Measurements from ENCODE around the gene CLIC6.
A peak's percentile ranks its signal among the peaks of the same experiment; 100 is the strongest.
"Not testable (repeated sequence)": the region's sequence is repeated elsewhere in the genome, so short reads cannot be mapped to it uniquely, and the experiment has no call there.

CLIC6 gene

GRCh38 chr21:34715985-34716596 lies 47.3 kb downstream of the CLIC6 start:
- no peak for DNase-seq
- intact Hi-C loops (cut with DNase I), result no loop called here

- DNase-seq; intact Hi-C loops (cut with DNase I): not testable (repeated sequence)
These were observed 49.7 kb downstream of the CLIC6 start for GRCh38 chr21:34718529-34718928.

GRCh38 chr21:34722684-34723300 lies 54.0 kb downstream of the CLIC6 start:
- intact Hi-C loops (cut with DNase I), result no loop called here
- DNase-seq, result no peak

GRCh38 chr21:34724131-34724856 lies 55.5 kb downstream of the CLIC6 start:
- no peak for DNase-seq
- intact Hi-C loops (cut with DNase I), result no loop called here

GRCh38 chr21:34724857-34725195 lies 56.0 kb downstream of the CLIC6 start:
- intact Hi-C loops (cut with DNase I), result no loop called here

GRCh38 chr21:34726627-34727337 lies 58.0 kb downstream of the CLIC6 start:
- intact Hi-C loops (cut with DNase I), result no loop called here
- DNase-seq, result no peak

More at GRCh38 chr21:34724857-34725195, 56.0 kb downstream of the CLIC6 start:
- DNase-seq, result no peak

GRCh38 chr21:34728479-34728878 lies 59.7 kb downstream of the CLIC6 start:
- intact Hi-C loops (cut with DNase I), result no loop called here
- DNase-seq, result no peak

GRCh38 chr21:34730194-34730593 lies 61.4 kb downstream of the CLIC6 start:
- intact Hi-C loops (cut with DNase I), result no loop called here
- no peak for DNase-seq

- intact Hi-C loops (cut with DNase I), result no loop called here
- no peak for DNase-seq
These were observed 62.1 kb downstream of the CLIC6 start for GRCh38 chr21:34730756-34731445.

GRCh38 chr21:34732388-34732821 lies 63.6 kb downstream of the CLIC6 start:
- no peak for DNase-seq
- intact Hi-C loops (cut with DNase I), result no loop called here

GRCh38 chr21:34733852-34734251 lies 65.1 kb downstream of the CLIC6 start:
- DNase-seq, result no peak
- intact Hi-C loops (cut with DNase I), result no loop called here

GRCh38 chr21:34734696-34735095 lies 65.9 kb downstream of the CLIC6 start:
- intact Hi-C loops (cut with DNase I), result no loop called here
- DNase-seq, result no peak

- intact Hi-C loops (cut with DNase I), result no loop called here
- DNase-seq, result no peak
These were observed 67.5 kb downstream of the CLIC6 start for GRCh38 chr21:34736116-34736874.

- intact Hi-C loops (cut with DNase I), result no loop called here
- DNase-seq, result no peak
These were observed 68.3 kb downstream of the CLIC6 start for GRCh38 chr21:34737115-34737514.

- no peak for DNase-seq
- intact Hi-C loops (cut with DNase I), result no loop called here
These were observed 71.4 kb downstream of the CLIC6 start for GRCh38 chr21:34740198-34740597.

GRCh38 chr21:34743285-34743684 lies 74.5 kb downstream of the CLIC6 start:
- no peak for DNase-seq
- intact Hi-C loops (cut with DNase I), result no loop called here

- DNase-seq, result no peak
These were observed 75.0 kb downstream of the CLIC6 start for GRCh38 chr21:34743831-34744230.

GRCh38 chr21:34744801-34745200 lies 76.0 kb downstream of the CLIC6 start:
- DNase-seq, result no peak
- intact Hi-C loops (cut with DNase I), result loop anchor here (1.0 to 5.0 kb wide), 3 partner anchors 872 to 1196 kb away; no protein-coding TSS in a partner anchor

More at GRCh38 chr21:34743831-34744230, 75.0 kb downstream of the CLIC6 start:
- intact Hi-C loops (cut with DNase I), result loop anchor here (2.0 kb wide), 1 partner anchor 1197 kb away; no protein-coding TSS in a partner anchor

GRCh38 chr21:34745557-34746255 lies 76.9 kb downstream of the CLIC6 start:
- intact Hi-C loops (cut with DNase I), result loop anchor here (1.0 to 5.0 kb wide), 3 partner anchors 872 to 1195 kb away; no protein-coding TSS in a partner anchor
- peak in 7 of 10 donors; percentile 31 to 91 (median 37) for DNase-seq

Measured in posterior cingulate gyrus (tissue), 11 donors.